HG02885 (cell line): ENCODE measurements around the gene PRSS56.

ENCODE experiments used
- ATAC-seq: cut with Tn5 transposase; IDR thresholded peaks from one replicate; pipeline ENCODE4 v1.9.1; 2021; ENCODE audit warnings: mild to moderate bottlenecking; ENCODE audit not compliant: unreplicated experiment, poor library complexity

The PRSS56 gene

GRCh38 chr2:232498452-232498851, 21.7 kb upstream of the PRSS56 start:
- ATAC-seq: no peak

- ATAC-seq: no peak
These were observed 18.8 kb upstream of the PRSS56 start for GRCh38 chr2:232501331-232501771.

GRCh38 chr2:232501794-232502390, 18.3 kb upstream of the PRSS56 start:
- no peak for ATAC-seq

- ATAC-seq: no peak
These were observed 17.7 kb upstream of the PRSS56 start for GRCh38 chr2:232502511-232502910.

GRCh38 chr2:232502911-232503808, 17.0 kb upstream of the PRSS56 start:
- no peak for ATAC-seq

- no peak for ATAC-seq
These were observed 16.3 kb upstream of the PRSS56 start for GRCh38 chr2:232503809-232504323.

GRCh38 chr2:232504438-232504837, 15.8 kb upstream of the PRSS56 start:
- no peak for ATAC-seq

GRCh38 chr2:232505856-232506255, 14.3 kb upstream of the PRSS56 start:
- ATAC-seq: no peak

GRCh38 chr2:232506709-232507108, 13.5 kb upstream of the PRSS56 start:
- no peak for ATAC-seq

GRCh38 chr2:232508251-232508650, 11.9 kb upstream of the PRSS56 start:
- no peak for ATAC-seq

GRCh38 chr2:232511336-232511890, 8.8 kb upstream of the PRSS56 start:
- ATAC-seq: no peak

- ATAC-seq: no peak
These were observed 7.6 kb upstream of the PRSS56 start for GRCh38 chr2:232512602-232513001.

GRCh38 chr2:232513353-232513752, 6.8 kb upstream of the PRSS56 start:
- ATAC-seq: no peak

GRCh38 chr2:232515639-232516038, 4.5 kb upstream of the PRSS56 start:
- ATAC-seq: no peak

GRCh38 chr2:232516551-232516950, 3.6 kb upstream of the PRSS56 start:
- no peak for ATAC-seq

- no peak for ATAC-seq
These were observed 1.3 kb upstream of the PRSS56 start for GRCh38 chr2:232518844-232519243.

- ATAC-seq: no peak
These were observed 301 bp downstream of the PRSS56 start for GRCh38 chr2:232520489-232520888.

- no peak for ATAC-seq
These were observed 910 bp downstream of the PRSS56 start for GRCh38 chr2:232521098-232521497.

- ATAC-seq: no peak
These were observed 1.9 kb downstream of the PRSS56 start for GRCh38 chr2:232521959-232522622.

- ATAC-seq: no peak
These were observed 2.6 kb downstream of the PRSS56 start for GRCh38 chr2:232522623-232523401.
